Measurements from ENCODE around the gene SCAF11. TPM values are rescaled to one million over a fixed set of nuclear protein-coding genes. Genes with fewer than 3 reads are reported as not detected.

Gene SCAF11
- total RNA-seq, 1 donor from 2014 or later = 33.1 TPM

- no peak for DNase-seq (ENCODE audit: low read depth in 2 of 2)
Measured at GRCh38 chr12:45915405-45915804, 75.0 kb downstream of the SCAF11 start.

GRCh38 chr12:45914090-45914489 lies 76.3 kb downstream of the SCAF11 start:
- no peak for DNase-seq (ENCODE audit: low read depth in 2 of 2)

- DNase-seq (ENCODE audit: low read depth in 2 of 2) = no peak
Measured at GRCh38 chr12:45913631-45914030, 76.7 kb downstream of the SCAF11 start.

- no peak for DNase-seq (ENCODE audit: low read depth in 2 of 2)
Measured at GRCh38 chr12:45912774-45913173, 77.6 kb downstream of the SCAF11 start.

GRCh38 chr12:45909041-45909713 lies 81.2 kb downstream of the SCAF11 start:
- peak in 1 of 2 donors; percentile 20 for DNase-seq (ENCODE audit: low read depth in 2 of 2)

GRCh38 chr12:45907955-45908354 lies 82.4 kb downstream of the SCAF11 start:
- no peak for DNase-seq (ENCODE audit: low read depth in 2 of 2)

GRCh38 chr12:45898094-45898493 lies 92.3 kb downstream of the SCAF11 start:
- no peak for DNase-seq (ENCODE audit: low read depth in 2 of 2)

- DNase-seq (ENCODE audit: low read depth in 2 of 2) = no peak
Measured at GRCh38 chr12:45895961-45896360, 94.4 kb downstream of the SCAF11 start.

- peak in 1 of 2 donors; percentile 11 for DNase-seq (ENCODE audit: low read depth in 2 of 2)
Measured at GRCh38 chr12:45893240-45893639, 97.1 kb downstream of the SCAF11 start.

- DNase-seq (ENCODE audit: low read depth in 2 of 2) = no peak
Measured at GRCh38 chr12:45890276-45890675, 100.1 kb downstream of the SCAF11 start.

- DNase-seq (ENCODE audit: low read depth in 2 of 2) = no peak
Measured at GRCh38 chr12:45887544-45887943, 102.8 kb downstream of the SCAF11 start.

GRCh38 chr12:45886685-45887084 lies 103.7 kb downstream of the SCAF11 start:
- no peak for DNase-seq (ENCODE audit: low read depth in 2 of 2)

GRCh38 chr12:45883187-45883586 lies 107.2 kb downstream of the SCAF11 start:
- DNase-seq (ENCODE audit: low read depth in 2 of 2) = no peak

GRCh38 chr12:45880533-45880932 lies 109.8 kb downstream of the SCAF11 start:
- no peak for DNase-seq (ENCODE audit: low read depth in 2 of 2)

GRCh38 chr12:45879363-45879895 lies 110.9 kb downstream of the SCAF11 start:
- DNase-seq (ENCODE audit: low read depth in 2 of 2) = no peak

- peak in 1 of 2 donors; percentile 43 for DNase-seq (ENCODE audit: low read depth in 2 of 2)
Measured at GRCh38 chr12:45878630-45879255, 111.6 kb downstream of the SCAF11 start.

- DNase-seq (ENCODE audit: low read depth in 2 of 2) = no peak
Measured at GRCh38 chr12:45877069-45877468, 113.3 kb downstream of the SCAF11 start.

GRCh38 chr12:45872446-45872845 lies 117.9 kb downstream of the SCAF11 start:
- no peak for DNase-seq (ENCODE audit: low read depth in 2 of 2)

Data from dermis microvascular lymphatic vessel endothelial cell (primary cell).